Adipocyte (in vitro differentiated cells): ENCODE measurements around the gene NDUFS6.
"Not testable (repeated sequence)": the region's sequence is repeated elsewhere in the genome, so short reads cannot be mapped to it uniquely, and the experiment has no call there.

Experiments used
- DNase-seq: peaks from one replicate; pipeline ENCODE4 v3.0.0-alpha.2; 2015; ENCODE audit warnings: low read depth
- H3K27me3 ChIP-seq: replicated peaks from 2 replicates; pipeline ENCODE4 v1.7.0; 2013; ENCODE audit warnings: mild to moderate bottlenecking, low read length, moderate library complexity; ENCODE audit not compliant: control insufficient read depth, insufficient read depth
- H3K36me3 ChIP-seq: 2 replicates; pipeline ENCODE4 v1.7.0; 2013; ENCODE audit warnings: low read length, mild to moderate bottlenecking, moderate library complexity; ENCODE audit not compliant: control insufficient read depth, insufficient read depth, severe bottlenecking
- H3K4me1 ChIP-seq: 2 replicates; pipeline ENCODE4 v1.7.0; 2013; ENCODE audit warnings: mild to moderate bottlenecking, low read length, moderate library complexity; ENCODE audit not compliant: control insufficient read depth, insufficient read depth
- H3K4me3 ChIP-seq: 2 replicates; pipeline ENCODE4 v1.7.0; 2013; ENCODE audit warnings: mild to moderate bottlenecking, low read length, moderate library complexity
- H3K9ac ChIP-seq: 2 replicates; pipeline ENCODE4 v1.7.0; 2013; ENCODE audit warnings: mild to moderate bottlenecking, low read length, moderate library complexity
- H3K9me3 ChIP-seq: 2 replicates; pipeline ENCODE4 v1.7.0; 2013; ENCODE audit warnings: mild to moderate bottlenecking, low read length, moderate library complexity; ENCODE audit not compliant: control insufficient read depth

Gene NDUFS6

GRCh38 chr5:1840071-1840547, 38.9 kb downstream of the NDUFS6 start:
- Histone ChIP-seq H3K9ac (no peak overlapping the region), H3K9me3 (no peaks in the 10 kb centered on the region), H3K4me1 (no peaks in the 10 kb centered on the region), H3K4me3 (no peak overlapping the region), H3K36me3 (no peaks in the 10 kb centered on the region), H3K27me3 (peaks cover 67% of the 10 kb centered on the region)
- DNase-seq: no peak

- no peak for DNase-seq
- H3K4me3 ChIP-seq: no peak overlapping the region
- H3K4me1 ChIP-seq: no peaks in the 10 kb centered on the region
- no peaks in the 10 kb centered on the region for H3K36me3 ChIP-seq
- H3K9ac ChIP-seq: no peak overlapping the region
- peaks cover 66% of the 10 kb centered on the region for H3K27me3 ChIP-seq
- no peaks in the 10 kb centered on the region for H3K9me3 ChIP-seq
These were observed 39.7 kb downstream of the NDUFS6 start for GRCh38 chr5:1840741-1841521.

GRCh38 chr5:1842004-1842819, 41.0 kb downstream of the NDUFS6 start:
- DNase-seq: no peak
- no peaks in the 10 kb centered on the region for H3K9me3 ChIP-seq
- H3K36me3 ChIP-seq: no peaks in the 10 kb centered on the region
- H3K4me1 ChIP-seq: no peaks in the 10 kb centered on the region
- no peak overlapping the region for H3K9ac ChIP-seq
- no peak overlapping the region for H3K4me3 ChIP-seq
- H3K27me3 ChIP-seq: peaks cover 65% of the 10 kb centered on the region

- not testable (repeated sequence) for DNase-seq, H3K36me3 ChIP-seq, H3K4me1 ChIP-seq
These were observed 42.6 kb downstream of the NDUFS6 start for GRCh38 chr5:1843761-1844160.

GRCh38 chr5:1844708-1845436, 43.7 kb downstream of the NDUFS6 start:
- DNase-seq: no peak
- H3K4me1 ChIP-seq: no peaks in the 10 kb centered on the region
- H3K9me3 ChIP-seq: no peaks in the 10 kb centered on the region
- no peak overlapping the region for H3K4me3 ChIP-seq
- peaks cover 70% of the 10 kb centered on the region for H3K27me3 ChIP-seq
- H3K36me3 ChIP-seq: no peaks in the 10 kb centered on the region
- no peak overlapping the region for H3K9ac ChIP-seq

More at GRCh38 chr5:1843761-1844160, 42.6 kb downstream of the NDUFS6 start:
- H3K4me3 ChIP-seq, H3K9ac ChIP-seq, H3K9me3 ChIP-seq: not testable (repeated sequence)
- H3K27me3 ChIP-seq: peaks cover 67% of the 10 kb centered on the region

GRCh38 chr5:1845696-1846095, 44.5 kb downstream of the NDUFS6 start:
- Histone ChIP-seq H3K27me3 (peaks cover 70% of the 10 kb centered on the region), H3K4me1 (no peaks in the 10 kb centered on the region), H3K9me3 (no peaks in the 10 kb centered on the region), H3K9ac (no peak overlapping the region), H3K4me3 (no peak overlapping the region), H3K36me3 (no peaks in the 10 kb centered on the region)
- DNase-seq: no peak

- Histone ChIP-seq H3K9me3 (no peaks in the 10 kb centered on the region), H3K27me3 (peaks cover 69% of the 10 kb centered on the region), H3K4me3 (no peak overlapping the region), H3K4me1 (no peaks in the 10 kb centered on the region), H3K36me3 (no peaks in the 10 kb centered on the region), H3K9ac (no peak overlapping the region)
- DNase-seq: no peak
These were observed 45.4 kb downstream of the NDUFS6 start for GRCh38 chr5:1846583-1846982.

GRCh38 chr5:1847056-1847455, 45.8 kb downstream of the NDUFS6 start:
- Histone ChIP-seq H3K9me3 (no peaks in the 10 kb centered on the region), H3K9ac (no peak overlapping the region), H3K4me1 (no peaks in the 10 kb centered on the region), H3K36me3 (no peaks in the 10 kb centered on the region), H3K4me3 (no peak overlapping the region), H3K27me3 (peaks cover 70% of the 10 kb centered on the region)
- no peak for DNase-seq

GRCh38 chr5:1847611-1848010, 46.4 kb downstream of the NDUFS6 start:
- Histone ChIP-seq H3K4me1 (no peaks in the 10 kb centered on the region), H3K4me3 (no peak overlapping the region), H3K9ac (no peak overlapping the region), H3K9me3 (no peaks in the 10 kb centered on the region), H3K36me3 (no peaks in the 10 kb centered on the region), H3K27me3 (peaks cover 67% of the 10 kb centered on the region)
- DNase-seq: no peak

GRCh38 chr5:1850324-1851154, 49.3 kb downstream of the NDUFS6 start:
- no peak for DNase-seq
- Histone ChIP-seq H3K4me1 (no peaks in the 10 kb centered on the region), H3K27me3 (peaks cover 82% of the 10 kb centered on the region), H3K4me3 (no peak overlapping the region), H3K36me3 (no peaks in the 10 kb centered on the region), H3K9me3 (no peaks in the 10 kb centered on the region), H3K9ac (no peak overlapping the region)
